PC-9 (cell line): ENCODE measurements around the gene ANKRD11. TPM values are rescaled to one million over a fixed set of nuclear protein-coding genes. Genes with fewer than 3 reads are reported as not detected.

Source experiments
- BruUV-seq: library from RNA; stranded (reverse); fragments of 400-500 nt; replicated peaks from 2 replicates; lab custom pipeline; 2021; lab: Mats Ljungman, UMichigan
- CTCF ChIA-PET: fragments of 300-600 bp; sonication (Branson Sonifier 250); formaldehyde crosslinking; loops from one replicate; lab custom pipeline; 2022; ENCODE audit warnings: antibody characterized with exemption; lab: Charles Lee
- POLR2A ChIA-PET: fragments of 300-600 bp; sonication (Branson Sonifier 250); formaldehyde crosslinking; loops from one replicate; lab custom pipeline; 2022; ENCODE audit warnings: antibody characterized with exemption; ENCODE audit not compliant: unreplicated experiment; lab: Charles Lee
- DNase-seq, 2 experiments: peaks; one replicate each; pipeline versions ENCODE4 v3.0.0 to v3.0.0-alpha.2; 2015 to 2022; ENCODE audit warnings: mixed read lengths in 1 of 2
- H2AFZ ChIP-seq: fragments of 200-600 bp; sonication (generic); 2 replicates; pipeline ENCODE4 v1.8.1; 2017; ENCODE audit warnings: antibody characterized with exemption
- H3F3A ChIP-seq: fragments of 200-600 bp; sonication (generic); 2 replicates; pipeline ENCODE4 v1.8.1; 2017; ENCODE audit warnings: antibody characterized with exemption, mild to moderate bottlenecking, low read depth; ENCODE audit not compliant: insufficient read depth
- H3K27ac ChIP-seq: fragments of 200-600 bp; sonication (generic); 2 replicates; pipeline ENCODE4 v1.6.1; 2016; ENCODE audit warnings: mixed run types
- H3K27me3 ChIP-seq: fragments of 200-600 bp; sonication (generic); 2 replicates; pipeline ENCODE4 v1.6.1; 2016; ENCODE audit warnings: low read depth, mixed run types; ENCODE audit not compliant: insufficient read depth
- H3K36me3 ChIP-seq: fragments of 200-600 bp; sonication (generic); 2 replicates; pipeline ENCODE4 v1.6.1; 2016; ENCODE audit warnings: low read depth, mixed run types
- H3K4me1 ChIP-seq: fragments of 200-600 bp; sonication (generic); replicated peaks from 2 replicates; pipeline ENCODE4 v1.6.1; 2016; ENCODE audit warnings: mixed run types; ENCODE audit not compliant: insufficient read depth
- H3K4me2 ChIP-seq: fragments of 200-600 bp; sonication (generic); 2 replicates; pipeline ENCODE4 v1.6.1; 2017; ENCODE audit warnings: mixed run types
- H3K4me3 ChIP-seq: fragments of 200-600 bp; sonication (generic); 2 replicates; pipeline ENCODE4 v1.6.1; 2016; ENCODE audit warnings: mixed run types
- H3K79me2 ChIP-seq: fragments of 200-600 bp; sonication (generic); 2 replicates; pipeline ENCODE4 v1.6.1; 2017; ENCODE audit warnings: low read depth, mixed run types
- H3K9me2 ChIP-seq: fragments of 200-600 bp; sonication (generic); 2 replicates; pipeline ENCODE4 v1.8.1; 2017; ENCODE audit warnings: mild to moderate bottlenecking; ENCODE audit not compliant: insufficient read depth
- H3K9me3 ChIP-seq: fragments of 200-600 bp; sonication (generic); 2 replicates; pipeline ENCODE4 v1.8.1; 2016; ENCODE audit warnings: low read depth; ENCODE audit not compliant: insufficient read depth
- H4K20me1 ChIP-seq: fragments of 200-600 bp; sonication (generic); 2 replicates; pipeline ENCODE4 v1.8.1; 2017; ENCODE audit not compliant: insufficient read depth
- EZH2 ChIP-seq: fragments of 200-600 bp; sonication (generic); IDR thresholded peaks from 2 replicates; pipeline ENCODE4 v1.8.0; 2017; ENCODE audit warnings: antibody characterized with exemption, low read depth
- intact Hi-C: fragments of 100-400 bp; cut with micrococcal nuclease; formaldehyde crosslinking; loops from one replicate; pipeline ENCODE4 v1.10.0; 2022; ENCODE audit not compliant: unreplicated experiment
- total RNA-seq: library from RNA; stranded (reverse); gene quantifications from 2 replicates; pipeline ENCODE4 v1.2.3, GENCODE V29; 2021
- TF ChIP-seq, protein P1 (sequence below): fragments of 200-600 bp; sonication (generic); conservative IDR thresholded peaks from 2 replicates; pipeline ENCODE4 v1.6.1; 2017; ENCODE audit warnings: mixed run types, antibody characterized with exemption, mild to moderate bottlenecking, moderate library complexity

The ANKRD11 gene
- total RNA-seq, 1 experiment from 2014 or later = 220 TPM

- Histone ChIP-seq H3K9me2 (no peaks in the 10 kb centered on the region), H2AFZ (no peak overlapping the region), H4K20me1 (peaks cover 99% of the 10 kb centered on the region), H3K27ac (no peak overlapping the region), H3K9me3 (no peaks in the 10 kb centered on the region), H3K4me1 (peaks cover 13% of the 10 kb centered on the region; the same call in 1 of the 2 replicates), H3K79me2 (peaks cover 100% of the 10 kb centered on the region), H3F3A (peaks cover 16% of the 10 kb centered on the region; the same call in 1 of the 2 replicates), H3K4me2 (no peak overlapping the region), H3K4me3 (no peak overlapping the region), H3K27me3 (no peaks in the 10 kb centered on the region), H3K36me3 (no peaks in the 10 kb centered on the region)
- DNase-seq = no peak
- CTCF ChIA-PET = no interaction called here
- intact Hi-C loops = no loop called here
- TF ChIP-seq, protein P1, sequence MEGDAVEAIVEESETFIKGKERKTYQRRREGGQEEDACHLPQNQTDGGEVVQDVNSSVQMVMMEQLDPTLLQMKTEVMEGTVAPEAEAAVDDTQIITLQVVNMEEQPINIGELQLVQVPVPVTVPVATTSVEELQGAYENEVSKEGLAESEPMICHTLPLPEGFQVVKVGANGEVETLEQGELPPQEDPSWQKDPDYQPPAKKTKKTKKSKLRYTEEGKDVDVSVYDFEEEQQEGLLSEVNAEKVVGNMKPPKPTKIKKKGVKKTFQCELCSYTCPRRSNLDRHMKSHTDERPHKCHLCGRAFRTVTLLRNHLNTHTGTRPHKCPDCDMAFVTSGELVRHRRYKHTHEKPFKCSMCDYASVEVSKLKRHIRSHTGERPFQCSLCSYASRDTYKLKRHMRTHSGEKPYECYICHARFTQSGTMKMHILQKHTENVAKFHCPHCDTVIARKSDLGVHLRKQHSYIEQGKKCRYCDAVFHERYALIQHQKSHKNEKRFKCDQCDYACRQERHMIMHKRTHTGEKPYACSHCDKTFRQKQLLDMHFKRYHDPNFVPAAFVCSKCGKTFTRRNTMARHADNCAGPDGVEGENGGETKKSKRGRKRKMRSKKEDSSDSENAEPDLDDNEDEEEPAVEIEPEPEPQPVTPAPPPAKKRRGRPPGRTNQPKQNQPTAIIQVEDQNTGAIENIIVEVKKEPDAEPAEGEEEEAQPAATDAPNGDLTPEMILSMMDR = no peak
- TF ChIP-seq EZH2 = no peak
- POLR2A ChIA-PET = interaction anchor here (0.6 kb wide), 1 partner anchor 54 kb away, joined by 4 read pairs; no protein-coding TSS in a partner anchor
- BruUV-seq = no TSS peak
Observed at GRCh38 chr16:89375021-89375420, 115.3 kb downstream of the ANKRD11 start.

DNA sequence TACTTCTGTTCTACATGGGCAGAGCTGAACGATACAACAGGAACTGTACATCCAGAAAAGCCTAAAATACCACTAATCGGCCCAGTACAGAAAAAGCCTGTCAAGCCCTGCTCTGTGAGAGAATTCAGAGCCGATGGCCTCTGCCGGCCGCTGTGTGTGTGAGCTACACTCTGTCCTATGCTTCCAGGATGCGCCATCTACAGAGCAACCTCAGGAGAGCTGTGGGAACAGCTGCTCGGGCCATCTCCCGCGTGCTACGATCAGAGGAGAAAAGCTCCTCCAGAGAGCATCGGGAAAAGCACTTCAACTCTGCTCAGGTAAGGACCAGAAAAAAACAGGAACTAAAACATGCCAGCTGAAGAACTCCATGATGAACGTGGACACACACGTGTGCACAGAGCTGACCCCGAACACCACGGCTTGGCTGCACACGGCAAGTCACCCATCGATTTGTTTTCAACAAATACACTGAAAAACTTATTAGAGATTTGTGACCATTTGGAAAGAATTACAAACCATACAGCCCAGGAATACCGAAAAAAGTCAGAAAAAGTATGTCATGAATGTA lies 115.9 kb downstream of the ANKRD11 start:
- no peak overlapping the region for H3K4me2 ChIP-seq
- DNase-seq = no peak
- H3K4me3 ChIP-seq = no peak overlapping the region
- H3K79me2 ChIP-seq = peaks cover 100% of the 10 kb centered on the region
- H3K27me3 ChIP-seq = no peaks in the 10 kb centered on the region
- peaks cover 21% of the 10 kb centered on the region; the same call in 1 of the 2 replicates for H3F3A ChIP-seq
- peaks cover 99% of the 10 kb centered on the region for H4K20me1 ChIP-seq
- H3K36me3 ChIP-seq = no peaks in the 10 kb centered on the region
- TF ChIP-seq EZH2 = no peak
- H3K27ac ChIP-seq = no peak overlapping the region
- no peaks in the 10 kb centered on the region for H3K9me2 ChIP-seq
- CTCF ChIA-PET = no interaction called here
- no peaks in the 10 kb centered on the region for H3K9me3 ChIP-seq
- POLR2A ChIA-PET = interaction anchor here (0.6 kb wide), 1 partner anchor 53 kb away, joined by 4 read pairs; no protein-coding TSS in a partner anchor
- BruUV-seq = no TSS peak
- intact Hi-C loops = no loop called here
- peaks cover 16% of the 10 kb centered on the region; the same call in 1 of the 2 replicates for H3K4me1 ChIP-seq
- no peak overlapping the region for H2AFZ ChIP-seq

DNA sequence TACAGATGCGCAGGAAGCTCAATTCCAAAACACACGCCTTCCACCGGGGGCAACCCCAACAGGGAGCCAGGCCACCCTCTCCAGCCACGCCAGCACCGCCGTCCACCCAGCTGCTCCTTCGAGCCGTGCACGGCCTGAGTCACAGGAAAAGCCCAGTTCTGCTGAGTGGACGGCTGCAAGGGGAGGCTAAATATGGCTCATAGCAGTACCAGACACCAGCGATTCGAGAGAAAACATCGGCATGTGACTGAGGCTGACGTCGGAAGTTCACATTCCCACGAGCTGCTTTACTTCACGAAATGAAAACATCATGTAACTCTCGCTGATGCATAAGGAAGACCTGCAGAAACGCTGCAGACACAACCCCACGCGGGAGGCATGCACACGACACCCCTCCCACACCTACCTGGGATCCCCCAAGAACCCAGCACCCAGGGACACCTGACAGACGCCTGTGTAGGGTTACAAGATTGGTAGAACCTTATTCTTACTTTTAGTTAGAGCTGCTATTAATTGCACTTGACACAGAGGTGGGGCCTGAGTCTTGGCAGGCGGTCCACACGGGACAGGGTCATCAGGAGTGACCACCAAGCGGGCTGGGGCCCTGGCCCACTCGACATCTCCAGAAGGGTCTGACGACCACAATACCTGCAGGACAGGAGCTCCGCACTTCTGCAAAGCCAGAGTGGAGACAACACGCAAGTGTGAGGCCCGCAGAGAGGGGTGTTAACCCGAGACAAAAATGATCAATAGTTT lies 116.8 kb downstream of the ANKRD11 start:
- peaks cover 100% of the 10 kb centered on the region for H3K79me2 ChIP-seq
- H2AFZ ChIP-seq = no peak overlapping the region
- ChIA-PET POLR2A (no interaction called here), CTCF (no interaction called here)
- no peaks in the 10 kb centered on the region for H3K36me3 ChIP-seq
- H3K4me3 ChIP-seq = no peak overlapping the region
- no peak overlapping the region for H3K27ac ChIP-seq
- peaks cover 99% of the 10 kb centered on the region for H4K20me1 ChIP-seq
- intact Hi-C loops = no loop called here
- peaks cover 16% of the 10 kb centered on the region; the same call in 1 of the 2 replicates for H3K4me1 ChIP-seq
- no peaks in the 10 kb centered on the region for H3K27me3 ChIP-seq
- H3F3A ChIP-seq = peaks cover 31% of the 10 kb centered on the region; the same call in 1 of the 2 replicates
- H3K4me2 ChIP-seq = no peak overlapping the region
- H3K9me3 ChIP-seq = no peaks in the 10 kb centered on the region
- TF ChIP-seq, protein P1 = no peak
- no peak for TF ChIP-seq EZH2
- H3K9me2 ChIP-seq = no peaks in the 10 kb centered on the region
- no peak for DNase-seq
- BruUV-seq = no TSS peak
